Chondrocyte (in vitro differentiated cells): ENCODE measurements around the gene NFASC. TPM values are rescaled to one million over a fixed set of nuclear protein-coding genes. Genes with fewer than 3 reads are reported as not detected.
A peak's percentile ranks its signal among the peaks of the same experiment; 100 is the strongest.

ENCODE experiments used
- DNase-seq: peaks from one replicate; pipeline ENCODE4 v3.0.0; 2021; ENCODE audit warnings: mixed read lengths, low spot score
- H3K27ac Mint-ChIP-seq: one replicate; pipeline ENCODE4 v1.8.0; 2021; ENCODE audit warnings: mild to moderate bottlenecking, moderate library complexity, mixed read lengths; ENCODE audit not compliant: unreplicated experiment
- H3K27me3 Mint-ChIP-seq: 2 replicates; pipeline ENCODE4 v1.8.0; 2021; ENCODE audit warnings: low read depth, mixed read lengths
- H3K36me3 Mint-ChIP-seq: 2 replicates; pipeline ENCODE4 v1.8.0; 2021; ENCODE audit warnings: low read depth, mixed read lengths
- H3K4me1 Mint-ChIP-seq: 2 replicates; pipeline ENCODE4 v1.8.0; 2021; ENCODE audit warnings: low read depth, mild to moderate bottlenecking, mixed read lengths
- H3K4me3 Mint-ChIP-seq: one replicate; pipeline ENCODE4 v1.8.0; 2021; ENCODE audit warnings: mild to moderate bottlenecking, moderate library complexity, mixed read lengths; ENCODE audit not compliant: unreplicated experiment
- H3K9me3 Mint-ChIP-seq: 2 replicates; pipeline ENCODE4 v1.8.0; 2021; ENCODE audit warnings: low read depth, mixed read lengths
- CTCF ChIP-seq: fragments of 200-600 bp; sonication (generic); IDR thresholded peaks from 2 replicates; pipeline ENCODE4 v1.5.0; 2021; ENCODE audit warnings: antibody characterized with exemption, mild to moderate bottlenecking, moderate library complexity
- total RNA-seq: library from RNA; stranded (reverse); gene quantifications from 3 replicates; pipeline ENCODE4 v1.2.1, GENCODE V29; 2021

NFASC gene
- total RNA-seq, 1 donor from 2014 or later, result 0.20 TPM

- Mint-ChIP-seq H3K27me3 (peaks cover 3% of the 10 kb centered on the region), H3K36me3 (no peaks in the 10 kb centered on the region), H3K9me3 (no peaks in the 10 kb centered on the region), H3K4me3 (no peak overlapping the region), H3K27ac (no peak overlapping the region), H3K4me1 (no peaks in the 10 kb centered on the region)
- TF ChIP-seq CTCF, result no peak
- no peak for DNase-seq
These were observed 192.2 kb downstream of the NFASC start for GRCh38 chr1:205062895-205063294.

GRCh38 chr1:205064301-205064700 is 193.6 kb downstream of the NFASC start:
- Mint-ChIP-seq H3K36me3 (no peaks in the 10 kb centered on the region), H3K4me3 (no peak overlapping the region), H3K27ac (no peak overlapping the region), H3K9me3 (no peaks in the 10 kb centered on the region), H3K27me3 (peaks cover 3% of the 10 kb centered on the region), H3K4me1 (peaks cover 8% of the 10 kb centered on the region)
- DNase-seq, result peak; percentile 62
- no peak for TF ChIP-seq CTCF

GRCh38 chr1:205064741-205065316 is 194.2 kb downstream of the NFASC start:
- H3K4me1 Mint-ChIP-seq, result peaks cover 8% of the 10 kb centered on the region
- DNase-seq, result peak; percentile 50
- H3K27ac Mint-ChIP-seq, result no peak overlapping the region
- H3K27me3 Mint-ChIP-seq, result peaks cover 3% of the 10 kb centered on the region
- no peaks in the 10 kb centered on the region for H3K9me3 Mint-ChIP-seq
- H3K36me3 Mint-ChIP-seq, result no peaks in the 10 kb centered on the region
- no peak overlapping the region for H3K4me3 Mint-ChIP-seq
- TF ChIP-seq CTCF, result no peak

- Mint-ChIP-seq H3K4me3 (no peak overlapping the region), H3K27ac (no peak overlapping the region), H3K36me3 (no peaks in the 10 kb centered on the region), H3K27me3 (peaks cover 3% of the 10 kb centered on the region), H3K4me1 (peaks cover 8% of the 10 kb centered on the region), H3K9me3 (no peaks in the 10 kb centered on the region)
- peak; percentile 84 for DNase-seq
- TF ChIP-seq CTCF, result no peak
These were observed 195.0 kb downstream of the NFASC start for GRCh38 chr1:205065666-205066065.

- H3K27ac Mint-ChIP-seq, result no peak overlapping the region
- no peaks in the 10 kb centered on the region for H3K36me3 Mint-ChIP-seq
- H3K4me3 Mint-ChIP-seq, result no peak overlapping the region
- no peaks in the 10 kb centered on the region for H3K9me3 Mint-ChIP-seq
- peaks cover 8% of the 10 kb centered on the region for H3K4me1 Mint-ChIP-seq
- DNase-seq, result peak; percentile 77
- H3K27me3 Mint-ChIP-seq, result peaks cover 3% of the 10 kb centered on the region
- TF ChIP-seq CTCF, result peak; percentile 40
These were observed 195.6 kb downstream of the NFASC start for GRCh38 chr1:205066141-205066818.
